GM18907 (cell line): Measurements from ENCODE around the gene ADGRL1.
"Not testable (repeated sequence)": the region's sequence is repeated elsewhere in the genome, so short reads cannot be mapped to it uniquely, and the experiment has no call there.

ENCODE experiments used
- ATAC-seq: cut with Tn5 transposase; IDR thresholded peaks from one replicate; pipeline ENCODE4 v1.9.1; 2021; ENCODE audit warnings: mild to moderate bottlenecking, moderate library complexity; ENCODE audit not compliant: unreplicated experiment

Gene ADGRL1

DNA sequence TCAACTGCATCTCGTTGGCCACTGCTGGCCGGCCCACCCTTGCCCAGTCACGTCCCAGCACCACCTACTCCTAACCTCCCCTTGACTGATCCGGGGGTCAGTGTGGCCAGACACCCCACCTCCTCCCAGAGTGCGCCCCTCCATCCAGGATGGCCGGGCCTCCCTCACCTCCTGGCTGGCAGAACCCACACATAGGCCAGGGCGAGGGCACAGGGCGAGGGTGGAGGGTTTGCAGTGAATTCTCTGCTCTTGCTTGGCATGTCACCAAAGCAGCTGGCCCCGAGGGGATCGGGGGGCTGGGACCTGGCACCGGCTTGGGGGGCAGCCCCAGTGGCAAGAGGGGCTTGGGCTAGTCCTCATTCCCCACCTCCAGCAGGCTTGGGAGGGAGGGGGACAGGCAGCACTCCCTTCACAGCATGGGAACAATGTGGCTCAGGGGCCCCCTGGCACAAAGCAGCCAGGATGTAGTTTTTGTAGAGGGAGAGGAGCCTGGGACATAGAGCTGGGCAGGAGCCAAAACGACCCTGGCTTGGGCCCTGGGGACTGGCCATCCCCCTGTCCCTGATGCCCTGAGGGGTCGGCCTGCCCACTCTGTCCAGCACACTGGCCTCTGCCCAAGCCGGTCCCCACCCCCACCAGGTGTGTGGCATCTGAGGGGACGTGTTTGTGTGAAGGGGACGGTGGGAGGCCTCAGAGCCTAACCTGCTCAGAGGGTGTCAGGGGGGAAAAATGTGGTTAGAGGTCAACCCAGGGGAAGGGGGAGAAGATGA is 41.1 kb downstream of the ADGRL1 start:
- ATAC-seq, result no peak

DNA sequence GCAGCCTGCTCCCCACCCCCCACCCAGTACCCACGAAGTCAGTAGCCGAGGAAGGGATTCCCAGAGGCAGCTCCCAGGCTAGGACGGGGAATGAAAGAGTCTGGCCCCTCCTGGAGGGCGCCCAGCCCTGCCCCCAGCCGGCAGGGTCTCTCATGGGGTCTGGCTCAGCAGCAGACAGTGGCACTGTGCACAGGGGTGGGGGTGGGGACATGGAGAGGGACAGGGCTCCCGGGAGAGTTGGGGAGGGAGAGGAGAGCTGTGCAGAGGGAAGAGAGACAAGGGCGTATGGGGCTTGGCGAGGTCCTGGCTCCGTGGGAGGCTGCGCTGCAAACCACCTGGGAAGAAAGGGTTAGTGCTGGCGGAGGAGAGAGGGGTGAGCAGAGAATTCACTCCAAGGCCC is 41.9 kb downstream of the ADGRL1 start:
- ATAC-seq, result no peak

DNA sequence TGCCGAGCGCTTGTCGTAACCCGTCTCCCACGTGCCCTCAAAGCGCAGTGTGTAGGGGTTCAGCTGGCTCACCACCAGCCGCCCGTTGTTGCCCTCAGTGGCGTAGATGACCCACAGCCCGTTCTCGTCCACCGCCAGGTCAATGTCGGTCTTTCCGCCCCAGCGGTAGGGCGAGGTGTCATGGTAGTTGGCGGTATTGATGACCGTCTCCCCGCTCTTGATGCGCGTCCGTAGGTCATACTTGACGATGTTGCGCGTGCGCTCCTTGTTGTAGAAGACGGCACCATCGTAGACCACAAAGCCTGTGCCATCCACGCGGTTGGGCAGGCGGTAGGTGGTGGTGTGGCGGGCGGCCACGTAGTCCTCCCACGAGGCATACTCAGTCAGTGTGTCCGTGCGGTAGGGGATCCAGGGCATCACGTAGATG is 43.1 kb downstream of the ADGRL1 start:
- ATAC-seq, result no peak

DNA sequence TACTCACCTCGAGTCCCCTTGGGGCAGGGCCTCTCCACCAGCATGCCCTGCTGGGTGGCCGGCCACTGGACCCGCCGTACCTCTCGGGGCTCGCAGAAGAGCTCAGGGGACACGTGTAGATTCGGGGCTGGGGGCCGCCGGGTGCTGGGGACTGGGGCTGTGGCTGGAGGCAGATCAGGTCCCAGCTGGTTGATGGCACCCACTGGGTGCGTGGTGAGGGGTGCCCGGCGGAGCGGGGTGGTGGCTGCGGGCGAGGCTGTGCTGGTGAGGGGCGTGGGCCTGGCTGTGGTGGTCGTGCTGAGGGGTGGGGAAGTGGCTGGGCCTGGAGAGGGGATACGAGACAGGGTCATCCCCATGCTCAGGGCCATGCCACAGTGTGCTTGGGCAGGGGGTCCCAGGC is 44.7 kb downstream of the ADGRL1 start:
- ATAC-seq, result no peak

DNA sequence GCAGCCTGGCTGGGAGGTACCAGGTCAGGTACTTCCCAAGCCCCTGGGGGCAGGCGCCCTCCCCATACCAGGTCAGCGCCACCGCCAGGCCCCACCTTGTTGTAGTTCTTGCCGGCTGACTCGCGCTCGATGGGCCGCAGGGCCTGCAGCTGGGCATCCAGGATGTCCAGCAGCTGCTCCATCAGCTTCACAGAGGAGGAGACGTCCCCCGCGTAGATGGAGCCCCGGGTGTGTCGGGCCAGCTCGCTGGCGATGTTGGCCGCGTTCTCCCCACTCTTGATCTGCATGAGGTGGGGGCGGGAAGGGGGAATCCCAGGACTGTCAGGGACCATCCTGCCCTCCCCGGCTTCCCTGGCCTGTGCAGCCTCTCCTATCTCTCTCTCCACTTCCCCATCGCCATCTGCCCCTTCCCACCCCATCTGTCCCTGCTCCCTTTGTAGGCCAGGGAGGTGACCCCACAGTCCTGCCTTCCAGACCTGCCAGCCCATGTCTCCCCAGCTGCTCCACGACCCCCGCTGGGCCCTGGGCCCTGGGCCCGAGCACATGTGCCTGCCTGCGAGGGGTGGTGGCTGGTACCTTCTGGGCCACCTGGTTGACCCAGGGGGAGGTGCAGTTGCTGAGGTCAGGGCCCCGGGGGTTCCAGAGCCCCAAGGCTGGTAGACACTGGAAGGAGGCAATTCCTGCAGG is 45.8 kb downstream of the ADGRL1 start:
- ATAC-seq, result no peak

DNA sequence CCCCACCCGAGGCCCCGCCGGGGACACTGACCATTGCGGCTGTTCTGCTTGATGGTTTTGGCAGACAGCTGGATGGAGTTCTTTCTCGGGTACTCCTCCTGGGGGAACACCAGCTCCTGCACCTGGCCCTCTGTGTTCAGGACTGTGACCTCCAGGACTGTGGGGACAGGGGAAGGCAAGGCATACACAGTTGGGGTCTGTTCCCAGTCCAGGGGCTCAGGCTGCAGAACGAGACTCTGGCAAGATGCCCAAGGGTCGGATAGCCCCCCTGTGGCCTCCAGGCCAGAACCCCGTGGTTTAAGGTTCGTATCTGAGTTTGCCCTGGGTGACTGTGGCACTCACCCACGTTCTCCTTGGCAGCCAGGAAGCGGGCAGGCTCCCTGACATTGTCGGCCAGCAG is 46.9 kb downstream of the ADGRL1 start:
- ATAC-seq, result no peak

DNA sequence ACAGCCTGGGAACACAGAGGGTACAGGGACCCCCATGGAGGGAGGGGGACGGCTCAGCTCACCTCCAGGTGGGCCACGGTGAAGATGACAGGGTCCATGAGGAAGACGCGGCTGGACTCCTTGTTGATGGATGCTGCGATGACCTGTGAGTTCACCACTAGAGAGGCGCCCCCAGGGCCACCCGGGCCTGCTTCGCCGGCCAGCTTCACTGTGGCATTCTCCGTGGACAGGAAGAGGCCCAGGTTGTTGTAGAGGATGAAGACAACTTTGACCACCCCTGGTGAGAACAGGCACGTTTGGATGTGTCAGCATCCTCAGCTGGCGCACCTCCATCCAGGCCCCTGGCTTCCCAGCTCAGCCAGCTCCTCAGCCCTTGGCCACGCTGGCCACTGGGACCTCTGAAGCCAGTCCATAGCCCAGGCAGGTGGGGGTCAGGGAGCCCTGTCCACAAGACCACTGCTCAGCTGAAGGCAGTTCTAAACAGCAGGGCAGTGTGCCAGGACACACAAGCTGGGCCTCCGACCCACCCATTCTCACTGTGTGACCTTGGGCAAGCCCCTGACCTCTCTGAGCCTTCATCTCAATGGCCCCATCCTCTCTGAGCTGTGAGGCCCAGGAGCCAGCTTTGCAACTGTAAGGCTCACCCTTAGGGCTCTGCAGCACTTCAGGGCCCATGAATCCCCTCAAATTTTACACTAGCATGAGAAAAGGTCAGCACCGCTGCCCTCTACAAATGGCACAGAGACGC is 47.5 kb downstream of the ADGRL1 start:
- no peak for ATAC-seq

DNA sequence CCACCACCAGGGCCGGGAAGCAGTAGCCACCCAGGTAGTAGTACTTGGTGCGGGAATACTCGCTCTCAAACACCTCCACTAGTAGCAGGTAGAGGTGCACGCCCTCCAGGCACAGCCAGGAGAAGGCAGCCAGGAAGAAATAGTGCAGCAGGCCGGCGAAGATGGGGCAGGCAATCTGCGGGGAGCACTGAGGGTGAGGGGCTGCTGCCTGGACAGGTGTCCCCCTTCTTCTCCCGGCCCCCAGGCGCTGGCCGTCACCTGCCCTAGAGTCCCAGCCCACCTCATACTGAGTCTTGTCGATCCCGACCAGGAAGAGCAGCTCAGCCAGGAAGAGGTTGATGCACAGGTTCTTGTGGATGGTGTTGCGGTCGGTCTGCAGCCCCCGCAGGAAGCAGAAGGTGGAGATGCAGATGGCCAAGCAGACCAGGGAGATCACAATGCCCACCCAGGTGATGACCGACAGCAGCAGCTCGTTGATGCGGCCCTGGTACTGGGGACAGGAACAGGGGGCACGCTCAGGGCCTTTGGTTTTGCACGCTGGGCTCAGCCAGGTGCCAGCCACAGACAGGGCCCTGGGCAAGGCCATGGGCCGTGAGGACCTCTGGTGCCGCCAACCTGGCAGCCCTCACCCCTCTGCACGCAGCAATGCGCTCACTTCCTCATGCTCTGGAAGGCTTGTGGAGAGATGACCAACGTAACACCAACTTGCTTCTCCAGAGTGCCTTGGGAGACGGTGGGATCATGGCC is 48.8 kb downstream of the ADGRL1 start:
- no peak for ATAC-seq

DNA sequence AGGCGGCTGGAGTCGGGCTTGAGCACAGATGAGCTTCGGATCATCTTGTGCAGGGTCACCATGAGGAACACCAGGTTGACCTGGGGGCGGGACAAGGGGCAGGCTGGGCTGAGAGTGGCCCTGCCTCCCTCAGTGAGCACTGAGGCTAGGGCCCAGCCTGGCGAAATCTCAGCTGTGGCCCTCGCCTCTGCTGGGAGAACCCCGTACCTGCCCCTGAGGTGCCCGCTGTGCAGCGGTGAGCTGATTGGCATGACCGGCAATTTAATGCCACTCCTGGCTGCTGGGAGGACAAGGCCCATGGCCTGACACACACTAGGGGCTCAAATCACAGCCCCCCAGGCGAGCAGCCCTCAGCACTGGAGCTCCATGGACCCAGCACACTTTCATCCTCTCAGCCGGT is 49.8 kb downstream of the ADGRL1 start:
- ATAC-seq, result no peak

DNA sequence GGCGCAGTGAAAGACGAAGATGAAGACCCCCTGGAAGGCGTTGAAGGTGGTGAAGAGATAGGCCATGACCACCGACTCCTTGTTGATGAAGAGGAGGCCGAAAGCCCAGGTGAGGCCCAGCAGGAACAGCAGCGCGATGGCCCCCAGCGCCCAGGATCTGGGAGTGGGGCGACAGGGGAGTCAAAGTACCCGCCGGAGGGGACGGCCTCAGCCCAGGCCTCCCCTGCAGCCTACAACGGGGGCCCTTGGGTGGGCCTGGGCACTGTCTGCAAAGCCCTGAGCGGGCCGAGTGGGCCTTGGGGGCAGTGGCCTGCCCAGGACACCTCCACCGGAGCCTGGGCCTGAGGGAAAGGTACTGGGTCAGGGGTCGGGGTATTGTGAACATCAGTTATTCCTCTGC is 50.6 kb downstream of the ADGRL1 start:
- ATAC-seq, result no peak

DNA sequence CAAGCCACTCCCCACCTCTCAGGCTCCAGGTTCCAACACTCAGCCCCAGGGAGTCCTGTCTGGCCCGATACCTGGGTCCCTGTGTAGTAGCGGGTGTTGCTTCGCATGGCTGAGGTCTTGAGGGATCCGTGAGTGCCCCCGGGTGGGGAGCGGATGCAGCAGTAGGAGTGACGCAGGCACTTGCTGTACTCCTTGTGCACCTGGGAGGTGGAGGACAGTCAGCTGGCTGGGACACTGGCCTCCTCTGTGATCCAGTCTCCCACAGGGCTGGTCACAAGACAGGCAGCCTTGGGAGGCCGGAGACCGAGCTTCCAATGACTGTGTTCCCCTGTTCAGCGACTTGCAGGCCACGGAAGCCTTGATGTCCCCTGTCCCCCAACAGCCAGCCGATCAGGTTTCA is 53.3 kb downstream of the ADGRL1 start:
- ATAC-seq, result no peak

DNA sequence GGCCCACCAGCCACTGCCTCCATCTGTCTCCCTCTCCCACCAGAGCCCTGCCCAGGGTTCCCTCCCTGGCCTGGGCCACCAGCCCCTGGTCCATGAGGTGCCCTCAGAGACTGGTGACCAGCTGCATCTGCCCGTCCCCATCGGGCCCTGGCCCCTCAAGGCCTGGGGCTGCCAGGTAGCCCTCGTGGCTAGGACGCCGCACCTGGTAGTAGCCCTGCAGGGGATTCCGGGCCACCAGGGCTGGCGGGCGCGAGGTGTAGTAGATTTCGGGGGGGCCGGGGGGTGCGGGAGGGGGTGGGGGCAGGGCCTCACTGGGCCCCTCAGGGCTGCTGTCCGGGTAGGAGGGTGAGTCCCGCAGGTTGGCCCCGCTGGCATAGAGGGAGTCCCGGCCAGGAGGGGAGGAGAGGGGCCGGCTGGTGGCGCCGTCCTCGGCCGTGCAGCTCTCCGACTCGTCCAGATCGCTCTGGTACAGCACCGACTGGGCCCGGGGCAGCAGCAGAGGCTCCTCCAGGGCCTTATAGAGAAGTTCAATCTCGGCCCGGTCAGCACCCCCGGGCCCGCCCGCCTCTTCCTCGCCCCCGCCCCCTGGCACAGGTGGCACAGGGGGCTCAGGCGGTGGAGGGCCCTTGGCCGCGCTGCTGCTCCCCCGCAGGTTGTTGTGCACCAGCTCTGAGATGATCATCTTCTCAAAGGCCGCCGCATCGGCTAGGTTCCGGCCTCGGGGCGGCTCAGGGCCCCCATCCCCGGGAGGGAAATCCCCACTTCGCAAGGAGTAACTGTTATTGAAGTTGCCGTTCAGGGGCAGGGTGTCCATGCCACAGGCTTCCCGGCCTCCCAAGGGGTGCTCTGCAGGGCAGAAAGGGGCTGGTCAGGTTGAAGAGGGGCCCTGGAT is 55.0 kb downstream of the ADGRL1 start:
- ATAC-seq, result no peak

DNA sequence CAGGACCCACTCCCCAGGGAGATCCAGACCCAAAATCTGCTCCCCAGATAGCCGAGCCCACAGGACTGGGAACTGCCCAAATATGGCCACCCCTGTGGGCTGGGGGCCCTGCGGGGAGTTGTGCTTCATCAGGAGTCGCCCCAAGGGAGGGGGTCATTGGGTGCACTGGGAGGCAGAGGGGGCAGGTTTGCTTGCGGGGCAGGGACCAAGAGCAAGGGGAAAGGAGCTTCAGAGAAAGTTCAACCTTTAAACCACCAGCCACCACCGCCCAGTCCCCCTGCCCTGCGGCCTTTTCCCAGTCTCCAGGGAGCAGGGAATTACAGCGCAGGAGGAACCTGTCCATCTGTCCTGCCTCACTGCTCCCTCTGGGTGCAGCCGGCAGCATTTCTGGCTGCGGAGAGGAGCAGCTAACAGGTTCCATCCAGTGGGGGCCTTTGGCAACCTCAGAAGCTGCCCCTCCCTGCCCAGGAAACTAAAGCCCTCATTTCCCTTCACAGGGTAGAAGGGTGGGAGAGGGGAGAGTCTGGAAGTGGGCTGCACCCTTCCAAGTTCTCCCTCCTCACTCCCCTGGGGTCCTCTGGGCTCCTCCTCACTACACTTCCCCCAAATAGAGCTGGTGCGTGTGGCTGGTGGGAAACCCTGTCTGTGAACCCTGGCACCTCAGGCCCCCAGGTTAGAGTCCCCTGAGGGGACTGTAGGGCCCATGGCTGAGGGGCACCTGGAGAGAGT is 55.8 kb downstream of the ADGRL1 start:
- ATAC-seq, result no peak

DNA sequence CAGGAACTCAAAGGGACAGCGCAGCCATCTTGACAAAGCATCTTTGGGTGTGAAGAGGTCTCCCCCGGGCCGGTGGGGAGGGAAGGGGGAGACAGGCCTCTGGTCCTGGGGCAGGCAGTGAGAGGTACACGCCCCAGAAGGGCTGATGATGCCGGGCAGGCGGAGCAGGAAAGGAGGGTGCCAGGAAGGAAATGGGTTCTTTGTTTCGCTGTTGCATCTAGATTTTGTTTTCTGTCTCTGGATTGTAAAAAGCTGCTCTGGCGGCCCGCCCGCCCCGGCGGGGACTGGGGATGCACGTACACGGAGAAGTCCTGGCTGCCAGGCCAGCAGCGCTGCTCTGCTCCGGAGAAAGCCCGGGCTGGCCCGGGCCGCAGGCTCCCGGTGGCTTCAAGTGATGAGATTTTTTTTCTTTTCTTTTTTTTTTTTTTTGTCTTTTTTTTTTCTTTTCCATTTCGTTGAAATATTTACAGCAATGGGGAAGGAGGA is 56.4 kb downstream of the ADGRL1 start:
- ATAC-seq, result no peak

DNA sequence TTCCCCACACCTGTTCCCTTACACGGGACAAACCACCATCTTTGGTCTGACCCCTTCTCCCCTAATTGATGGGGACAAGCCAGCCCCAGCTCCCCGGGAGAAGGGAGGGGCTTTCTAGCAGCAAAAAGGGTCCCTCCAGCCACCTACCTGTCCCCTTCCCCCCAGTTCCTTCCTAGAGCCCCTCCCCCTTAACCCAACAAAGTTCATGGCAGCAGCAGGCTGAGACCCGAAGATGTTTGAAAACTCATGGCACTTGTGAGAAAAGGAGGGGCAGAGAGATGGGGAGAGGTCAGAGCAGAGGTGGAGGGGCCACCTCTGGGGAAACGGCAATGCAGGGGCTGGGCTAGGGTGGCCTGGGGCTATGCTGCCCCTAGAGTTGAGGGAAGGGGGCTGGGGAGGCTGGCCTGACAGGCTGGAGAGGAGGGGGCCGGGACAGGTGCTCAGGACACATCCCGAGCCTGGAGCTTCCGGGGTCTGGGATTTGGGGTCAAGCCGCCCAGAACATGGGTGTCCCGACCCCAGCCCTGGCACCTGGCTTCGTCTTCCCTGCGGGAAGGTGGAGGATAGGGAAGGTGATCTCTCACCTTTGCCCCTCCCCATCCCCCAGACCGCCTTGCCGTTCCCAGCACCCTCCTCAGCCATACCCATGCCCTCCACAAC is 57.1 kb downstream of the ADGRL1 start:
- no peak for ATAC-seq

DNA sequence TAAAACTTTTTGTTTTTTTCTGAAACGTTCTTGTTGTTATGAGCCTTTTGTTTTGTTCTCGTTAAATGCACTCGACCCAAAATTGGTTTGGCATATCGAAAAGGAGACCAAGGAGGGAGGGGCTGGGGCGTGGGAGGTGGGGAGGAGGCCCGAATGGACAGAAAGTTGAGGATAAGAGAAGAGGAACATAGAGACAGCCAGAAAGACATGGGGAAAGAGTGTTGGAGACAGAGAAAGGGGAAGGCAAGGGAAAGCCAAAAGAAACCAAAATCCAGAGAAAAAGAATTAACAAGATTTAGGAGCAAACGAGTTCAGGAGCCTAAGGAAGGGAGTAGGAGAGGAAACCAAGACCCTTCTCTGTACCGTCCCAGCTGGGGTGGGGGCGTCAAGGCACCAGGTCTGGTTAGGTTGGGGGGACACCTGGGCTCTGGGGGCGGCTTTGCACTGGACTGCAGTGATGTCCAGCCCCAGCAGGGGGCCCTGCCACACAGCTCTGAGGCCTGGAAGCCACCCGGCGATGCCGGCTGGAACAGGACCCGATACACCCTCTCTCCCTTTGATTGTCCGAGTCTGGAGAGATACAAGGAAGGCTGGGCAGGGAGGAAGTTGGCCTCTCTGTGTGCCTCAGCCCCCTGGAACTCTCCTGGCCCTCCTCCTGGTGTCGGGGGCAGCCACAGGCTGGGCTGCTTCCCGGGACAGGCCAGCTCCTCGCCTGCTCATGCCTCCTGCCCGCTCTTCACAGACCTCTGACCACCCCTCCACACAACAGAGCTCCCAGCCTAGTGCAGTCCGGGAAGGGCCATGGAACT is 58.0 kb downstream of the ADGRL1 start:
- no peak for ATAC-seq

DNA sequence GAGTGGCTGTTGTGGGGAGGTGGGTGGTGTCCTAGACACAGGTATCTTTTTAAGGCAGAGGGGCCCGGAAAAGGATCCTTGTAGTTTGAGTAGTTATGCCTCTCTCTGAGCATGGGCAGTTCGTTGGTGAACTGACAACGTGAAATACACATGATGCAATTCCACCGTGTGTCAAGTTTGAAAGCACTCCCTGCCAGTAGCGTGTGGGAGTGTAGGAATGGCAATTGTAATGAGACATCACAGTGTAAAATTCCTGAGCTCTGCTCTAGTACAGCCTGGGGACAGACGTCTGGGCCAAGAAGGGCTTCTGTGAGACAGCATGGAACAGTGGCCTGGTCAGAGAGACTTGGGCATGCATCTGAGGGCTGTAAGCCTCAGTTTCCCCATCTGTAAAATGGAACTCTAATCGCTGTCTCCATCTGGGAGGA is 59.2 kb downstream of the ADGRL1 start:
- no peak for ATAC-seq

DNA sequence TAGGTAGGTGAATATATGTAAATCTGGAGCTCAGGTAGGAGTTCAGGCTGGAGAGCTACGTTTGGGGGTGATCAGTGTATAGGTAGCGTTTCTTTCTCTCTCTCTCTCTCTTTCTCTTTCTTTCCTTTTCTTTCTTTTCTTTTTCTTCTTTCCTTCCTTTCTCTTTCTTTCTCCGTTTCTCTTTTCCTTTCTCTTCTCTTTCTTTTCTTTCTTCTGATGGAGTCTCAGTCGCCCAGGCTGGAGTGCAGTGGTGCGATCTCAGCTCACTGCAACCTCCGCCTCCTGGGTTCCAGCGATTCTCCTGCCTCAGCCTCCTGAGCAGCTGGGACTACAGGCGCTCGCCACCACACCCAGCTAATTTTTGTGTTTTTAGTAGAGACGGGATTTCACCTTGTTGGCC is 59.8 kb downstream of the ADGRL1 start:
- not testable (repeated sequence) for ATAC-seq
